Breast epithelium (tissue), 4 donors: ENCODE results near the gene ABCA3. TPM values are rescaled to one million over a fixed set of nuclear protein-coding genes. Genes with fewer than 3 reads are reported as not detected.

ENCODE experiments used
- DNase-seq, 2 donors: peaks; one replicate each; pipeline ENCODE4 v3.0.0-alpha.2; 2019; ENCODE audit warnings: low spot score in 2 of 2
- H3K27ac ChIP-seq, 2 donors: fragments of 200-600 bp; sonication (generic) in 1 of 2; one replicate each; pipeline ENCODE4 v1.5.1; 2016 to 2019; ENCODE audit warnings: mild to moderate bottlenecking in 1 of 2
- H3K27me3 ChIP-seq, 2 donors: fragments of 200-600 bp; sonication (generic) in 1 of 2; one replicate each; pipeline versions ENCODE4 v1.5.1 to v1.6.0; 2017 to 2019; ENCODE audit warnings: control low read depth in 1 of 2, mild to moderate bottlenecking in 1 of 2
- H3K36me3 ChIP-seq: fragments of 200-600 bp; one replicate; pipeline ENCODE4 v1.5.1; 2019
- H3K4me1 ChIP-seq, 2 donors: fragments of 200-600 bp; sonication (generic); one replicate each; pipeline ENCODE4 v1.5.1; 2016 to 2019; ENCODE audit warnings: control low read depth in 1 of 2
- H3K4me3 ChIP-seq, 3 donors: fragments of 200-600 bp; sonication (generic); 1 replicate in 2 of 3; 2 replicates in 1 of 3; pipeline ENCODE4 v1.5.1; 2016 to 2019; ENCODE audit warnings: mild to moderate bottlenecking in 3 of 3, moderate library complexity in 2 of 3
- H3K9me3 ChIP-seq, 2 donors: fragments of 200-600 bp; sonication (generic) in 1 of 2; one replicate each; pipeline ENCODE4 v1.5.1; 2016 to 2019; ENCODE audit warnings: control low read depth in 1 of 2
- POLR2A ChIP-seq: fragments of 450-650 bp; IDR thresholded peaks from one replicate; pipeline ENCODE4 v1.6.1; 2016; ENCODE audit warnings: antibody characterized with exemption, mild to moderate bottlenecking, moderate library complexity
- POLR2AphosphoS5 ChIP-seq, 3 donors: sonication (generic); formaldehyde crosslinking; IDR thresholded peaks; one replicate each; pipeline ENCODE4 v1.6.1; 2017; ENCODE audit warnings: antibody characterized with exemption in 3 of 3
- intact Hi-C: fragments of 100-400 bp; cut with DNase I; formaldehyde crosslinking; loops from one replicate; pipeline ENCODE4 v1.15.1; 2023; ENCODE audit warnings: low total_unique reads
- total RNA-seq, 3 donors: library from RNA; depleted of rRNA; stranded (reverse); fragments of >200 nt; gene quantifications; one replicate each; pipeline ENCODE4 v1.1.0, GENCODE V29; 2016
- TF ChIP-seq, protein P1 (sequence below), 3 donors: fragments of 450-650 bp; IDR thresholded peaks; one replicate each; pipeline ENCODE4 v1.5.1; 2016 to 2017; ENCODE audit warnings: antibody characterized with exemption in 3 of 3, mild to moderate bottlenecking in 3 of 3, moderate library complexity in 3 of 3

The ABCA3 gene
- total RNA-seq, 3 donors from 2014 or later: 6.2 to 7.8 (median 6.3) TPM

DNA sequence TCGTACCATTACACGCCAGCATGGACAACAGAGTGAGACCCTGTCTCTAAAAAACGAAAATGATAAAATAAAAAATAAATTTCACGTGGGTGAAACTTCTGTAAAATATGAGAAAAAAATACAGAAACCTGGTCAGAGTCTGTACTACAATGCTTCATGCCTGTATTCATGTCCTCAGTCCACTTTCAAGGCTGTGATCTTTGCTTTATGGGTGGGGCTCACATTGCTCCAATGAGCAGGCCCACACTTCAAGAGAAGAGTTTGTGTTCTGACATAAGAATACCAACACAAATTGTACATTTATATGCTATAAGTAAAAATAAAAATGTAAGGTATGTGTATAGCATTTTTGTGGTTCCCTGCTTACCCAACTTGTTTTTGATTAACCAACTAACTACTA is 32.2 kb upstream of the ABCA3 start:
- no peak overlapping the region for H3K27ac ChIP-seq
- TF ChIP-seq POLR2A: no peak
- no peak for TF ChIP-seq POLR2AphosphoS5 (IDR thresholded peaks at IDR 0.05)
- TF ChIP-seq, protein P1, sequence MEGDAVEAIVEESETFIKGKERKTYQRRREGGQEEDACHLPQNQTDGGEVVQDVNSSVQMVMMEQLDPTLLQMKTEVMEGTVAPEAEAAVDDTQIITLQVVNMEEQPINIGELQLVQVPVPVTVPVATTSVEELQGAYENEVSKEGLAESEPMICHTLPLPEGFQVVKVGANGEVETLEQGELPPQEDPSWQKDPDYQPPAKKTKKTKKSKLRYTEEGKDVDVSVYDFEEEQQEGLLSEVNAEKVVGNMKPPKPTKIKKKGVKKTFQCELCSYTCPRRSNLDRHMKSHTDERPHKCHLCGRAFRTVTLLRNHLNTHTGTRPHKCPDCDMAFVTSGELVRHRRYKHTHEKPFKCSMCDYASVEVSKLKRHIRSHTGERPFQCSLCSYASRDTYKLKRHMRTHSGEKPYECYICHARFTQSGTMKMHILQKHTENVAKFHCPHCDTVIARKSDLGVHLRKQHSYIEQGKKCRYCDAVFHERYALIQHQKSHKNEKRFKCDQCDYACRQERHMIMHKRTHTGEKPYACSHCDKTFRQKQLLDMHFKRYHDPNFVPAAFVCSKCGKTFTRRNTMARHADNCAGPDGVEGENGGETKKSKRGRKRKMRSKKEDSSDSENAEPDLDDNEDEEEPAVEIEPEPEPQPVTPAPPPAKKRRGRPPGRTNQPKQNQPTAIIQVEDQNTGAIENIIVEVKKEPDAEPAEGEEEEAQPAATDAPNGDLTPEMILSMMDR (IDR thresholded peaks at IDR 0.05): no peak
- intact Hi-C loops: no loop called here
- no peak overlapping the region for H3K4me3 ChIP-seq
- no peaks in the 10 kb centered on the region for H3K4me1 ChIP-seq
- DNase-seq: no peak
- no peaks in the 10 kb centered on the region for H3K27me3 ChIP-seq
- no peaks in the 10 kb centered on the region for H3K9me3 ChIP-seq
- no peaks in the 10 kb centered on the region for H3K36me3 ChIP-seq

DNA sequence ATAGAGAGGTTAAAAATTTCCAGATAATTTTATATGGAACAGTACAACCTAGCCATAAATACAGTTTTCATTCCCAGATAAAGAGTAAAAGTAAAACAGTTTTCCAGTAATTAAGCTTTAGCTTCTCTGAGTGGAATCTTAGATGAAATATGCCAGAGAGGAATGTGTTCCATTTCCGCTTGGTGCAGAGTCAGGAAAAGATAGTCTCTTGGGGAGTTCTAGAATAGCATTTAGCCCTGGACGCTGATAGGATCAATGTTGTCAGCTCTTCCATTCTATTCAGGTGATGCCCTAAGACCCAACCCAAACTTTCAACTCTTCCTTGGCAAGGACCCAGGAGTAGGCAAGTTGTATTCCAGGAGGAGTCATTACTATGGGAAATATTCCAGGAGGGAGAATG is 30.9 kb upstream of the ABCA3 start:
- intact Hi-C loops: no loop called here
- Histone ChIP-seq H3K27ac (no peak overlapping the region), H3K4me1 (no peaks in the 10 kb centered on the region), H3K9me3 (no peaks in the 10 kb centered on the region), H3K4me3 (no peak overlapping the region), H3K36me3 (no peaks in the 10 kb centered on the region), H3K27me3 (no peaks in the 10 kb centered on the region)
- no peak for DNase-seq
- no peak for TF ChIP-seq POLR2A

DNA sequence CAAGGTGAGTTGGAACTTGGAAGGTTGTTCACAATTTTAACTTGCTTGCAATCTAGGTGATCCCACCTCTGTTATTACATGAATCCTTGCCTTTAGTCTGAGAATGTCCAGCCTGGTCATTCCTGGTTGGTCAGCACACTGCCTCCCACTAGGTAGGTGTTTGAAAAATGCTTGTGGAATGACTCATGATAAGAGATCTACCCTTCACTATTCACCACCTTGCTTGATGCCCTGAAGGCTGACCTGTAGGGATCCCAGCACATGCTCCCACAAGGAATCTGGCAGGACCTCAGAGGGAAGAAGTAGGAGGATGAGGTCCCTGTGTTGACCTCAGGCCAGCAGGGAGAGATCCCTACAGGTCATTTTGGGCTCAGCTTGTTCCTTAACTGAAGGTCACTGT is 30.2 kb upstream of the ABCA3 start:
- Histone ChIP-seq H3K4me1 (no peaks in the 10 kb centered on the region), H3K36me3 (no peaks in the 10 kb centered on the region), H3K4me3 (no peak overlapping the region), H3K27me3 (no peaks in the 10 kb centered on the region), H3K9me3 (no peaks in the 10 kb centered on the region), H3K27ac (no peak overlapping the region)
- TF ChIP-seq POLR2A (no peak), POLR2AphosphoS5 (IDR thresholded peaks at IDR 0.05) (no peak)
- TF ChIP-seq, protein P1 (IDR thresholded peaks at IDR 0.05): no peak
- no peak for DNase-seq
- intact Hi-C loops: no loop called here

DNA sequence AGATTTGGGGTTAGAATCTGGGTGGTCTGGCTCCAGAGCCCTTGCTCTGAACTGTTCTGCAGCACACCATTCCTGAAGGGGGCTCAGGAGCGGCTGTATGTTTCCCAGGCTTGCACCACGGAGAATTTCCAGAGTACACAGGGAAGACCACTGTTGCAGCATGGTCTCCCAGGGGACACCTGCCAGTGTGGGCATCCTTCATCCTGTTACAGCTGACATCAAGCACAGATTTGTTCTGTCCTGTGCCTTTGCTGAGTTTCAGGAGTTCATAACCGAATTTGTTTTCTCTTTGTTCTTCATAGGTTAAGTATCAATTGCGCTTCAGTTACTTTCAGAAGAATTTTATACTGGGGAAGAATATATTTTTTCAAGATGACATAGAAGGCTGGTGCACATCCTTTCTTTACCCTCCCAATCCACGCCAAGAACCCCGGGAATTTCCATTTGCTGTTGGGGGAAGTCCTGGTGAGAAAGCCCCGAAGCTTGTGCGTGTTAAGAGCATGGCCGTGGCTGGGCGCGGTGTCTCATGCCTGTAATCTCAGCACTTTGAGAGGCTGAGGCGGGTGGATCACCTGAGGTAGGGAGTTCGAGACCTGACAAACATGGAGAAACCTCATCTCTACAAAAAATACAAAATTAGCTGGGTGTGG is 26.3 kb upstream of the ABCA3 start:
- intact Hi-C loops: no loop called here
- no peaks in the 10 kb centered on the region for H3K27me3 ChIP-seq
- DNase-seq: no peak
- H3K9me3 ChIP-seq: no peaks in the 10 kb centered on the region
- H3K27ac ChIP-seq: no peak overlapping the region
- no peaks in the 10 kb centered on the region for H3K36me3 ChIP-seq
- H3K4me1 ChIP-seq: no peaks in the 10 kb centered on the region
- TF ChIP-seq, protein P1 (IDR thresholded peaks at IDR 0.05): no peak
- no peak for TF ChIP-seq POLR2A
- TF ChIP-seq POLR2AphosphoS5 (IDR thresholded peaks at IDR 0.05): no peak
- no peak overlapping the region for H3K4me3 ChIP-seq

DNA sequence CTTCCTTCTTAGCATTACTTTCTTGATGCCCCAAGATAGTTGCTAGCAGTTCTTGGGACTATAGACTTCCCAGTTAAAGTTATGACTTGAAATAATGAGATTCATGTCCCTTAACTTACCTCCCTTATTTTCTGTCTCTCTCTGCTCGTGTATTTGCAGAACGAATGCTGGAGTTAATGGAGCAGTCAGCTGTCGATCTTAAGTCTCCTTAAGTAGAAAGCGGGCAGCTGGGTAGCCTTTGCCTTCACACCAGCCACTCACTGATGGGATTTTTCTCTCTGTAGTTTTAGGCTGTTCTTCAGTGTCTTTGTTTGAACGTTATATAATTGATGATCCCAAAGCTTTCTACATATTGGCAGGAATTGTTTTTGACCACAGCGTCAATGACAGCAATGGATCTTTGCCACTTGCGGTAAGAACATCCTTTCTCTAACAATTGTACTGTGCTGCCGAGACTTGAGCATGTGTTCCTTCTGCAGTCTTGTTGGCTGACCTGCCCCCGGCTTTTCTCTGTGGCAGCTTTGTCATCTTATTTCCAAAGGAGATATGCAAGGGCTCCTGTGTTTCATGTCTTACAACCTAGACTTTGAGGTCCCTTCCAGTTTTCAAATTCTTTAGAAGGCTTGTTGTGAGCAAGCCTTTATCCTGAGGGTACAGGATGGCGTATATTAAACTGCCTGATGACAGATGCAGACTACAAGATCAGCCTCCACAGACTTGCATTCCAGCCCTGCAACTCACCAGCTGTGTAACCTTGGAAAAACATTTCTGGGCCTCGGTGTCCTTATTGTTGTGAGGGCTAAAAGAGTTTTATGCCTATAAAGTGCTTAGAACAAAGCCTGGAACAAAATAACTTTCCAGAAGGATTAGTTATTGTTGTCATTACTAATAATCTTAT is 25.1 kb upstream of the ABCA3 start:
- H3K27ac ChIP-seq: peak overlapping the region in 1 of 2 donors; percentile 13
- H3K9me3 ChIP-seq: no peaks in the 10 kb centered on the region
- H3K36me3 ChIP-seq: no peaks in the 10 kb centered on the region
- no peak overlapping the region for H3K4me3 ChIP-seq
- TF ChIP-seq POLR2AphosphoS5 (IDR thresholded peaks at IDR 0.05): no peak
- no peak for TF ChIP-seq POLR2A
- TF ChIP-seq, protein P1 (IDR thresholded peaks at IDR 0.05): no peak
- DNase-seq: no peak
- H3K4me1 ChIP-seq: no peaks in the 10 kb centered on the region
- intact Hi-C loops: no loop called here
- no peaks in the 10 kb centered on the region for H3K27me3 ChIP-seq
